Activated T-helper 1 cell treated with Interleukin-2 at 50 U/mL for 16 hours (primary cell): ENCODE data around the gene CREB5.

ENCODE experiments used
- DNase-seq: peaks from one replicate; pipeline ENCODE4 v3.0.0-alpha.2; 2020; ENCODE audit warnings: low read depth

CREB5 gene

DNA sequence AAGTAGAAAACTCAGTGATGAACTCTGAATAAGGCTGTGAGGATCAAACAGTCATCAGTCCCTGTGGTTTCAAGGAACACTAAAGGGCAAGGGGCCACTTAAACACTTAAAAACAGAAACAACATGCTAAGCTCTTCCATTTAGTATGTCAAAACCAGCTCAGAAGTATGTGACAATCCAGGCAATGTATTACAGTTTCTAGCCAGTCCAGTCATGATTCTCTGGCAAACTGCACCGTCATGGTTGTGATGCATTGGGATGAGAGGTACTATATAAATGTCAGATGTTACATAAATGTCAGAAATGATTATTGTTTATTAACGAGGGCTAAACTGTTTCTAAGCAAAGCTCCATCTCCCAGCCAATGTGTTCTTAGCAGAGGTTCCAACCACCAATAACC lies 4.7 kb upstream of the CREB5 start:
- no peak for DNase-seq

DNA sequence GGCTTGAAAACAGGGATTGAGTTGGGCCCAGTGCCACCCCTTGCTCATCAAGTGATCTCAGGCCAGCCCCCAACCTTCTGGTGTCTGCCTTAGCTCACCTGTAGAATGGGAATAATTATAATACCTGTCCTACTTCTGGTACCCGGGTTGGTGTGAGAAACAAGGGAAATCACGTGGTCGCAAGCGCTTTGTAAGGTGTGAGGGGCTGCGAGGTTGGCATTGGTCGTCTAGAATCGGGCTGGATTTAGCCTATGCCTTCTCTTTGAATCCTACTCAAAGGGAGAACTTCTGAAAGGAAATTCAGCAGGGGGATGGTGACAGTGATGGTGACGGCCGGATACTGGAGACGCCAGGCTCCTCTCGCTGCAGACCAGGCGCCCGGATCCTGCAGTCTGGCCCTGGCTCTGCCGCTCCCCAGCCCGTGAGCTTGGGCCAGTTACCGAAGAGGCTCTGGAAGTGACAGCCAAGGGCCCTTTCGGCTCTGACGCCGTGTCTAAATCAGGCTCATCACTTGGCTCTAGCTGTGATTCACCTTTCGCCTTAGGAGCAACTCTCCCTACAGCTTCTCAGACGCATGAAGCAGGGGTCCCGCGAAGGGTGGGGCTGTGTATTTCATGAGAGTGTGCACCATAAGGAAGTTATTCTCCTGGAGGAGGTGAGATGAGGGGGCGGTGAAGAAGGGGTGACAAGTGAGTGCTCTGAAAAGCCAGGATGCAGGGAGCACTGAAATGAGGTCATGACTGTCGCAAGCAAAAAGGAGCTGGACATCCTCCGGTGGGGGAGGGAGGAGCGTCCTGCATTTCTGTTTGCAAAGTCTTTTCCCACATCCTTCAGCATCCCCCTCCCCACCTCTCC lies 4.0 kb upstream of the CREB5 start:
- no peak for DNase-seq

- no peak for DNase-seq
These were observed 3.2 kb upstream of the CREB5 start for GRCh38 chr7:28408960-28409715.

DNA sequence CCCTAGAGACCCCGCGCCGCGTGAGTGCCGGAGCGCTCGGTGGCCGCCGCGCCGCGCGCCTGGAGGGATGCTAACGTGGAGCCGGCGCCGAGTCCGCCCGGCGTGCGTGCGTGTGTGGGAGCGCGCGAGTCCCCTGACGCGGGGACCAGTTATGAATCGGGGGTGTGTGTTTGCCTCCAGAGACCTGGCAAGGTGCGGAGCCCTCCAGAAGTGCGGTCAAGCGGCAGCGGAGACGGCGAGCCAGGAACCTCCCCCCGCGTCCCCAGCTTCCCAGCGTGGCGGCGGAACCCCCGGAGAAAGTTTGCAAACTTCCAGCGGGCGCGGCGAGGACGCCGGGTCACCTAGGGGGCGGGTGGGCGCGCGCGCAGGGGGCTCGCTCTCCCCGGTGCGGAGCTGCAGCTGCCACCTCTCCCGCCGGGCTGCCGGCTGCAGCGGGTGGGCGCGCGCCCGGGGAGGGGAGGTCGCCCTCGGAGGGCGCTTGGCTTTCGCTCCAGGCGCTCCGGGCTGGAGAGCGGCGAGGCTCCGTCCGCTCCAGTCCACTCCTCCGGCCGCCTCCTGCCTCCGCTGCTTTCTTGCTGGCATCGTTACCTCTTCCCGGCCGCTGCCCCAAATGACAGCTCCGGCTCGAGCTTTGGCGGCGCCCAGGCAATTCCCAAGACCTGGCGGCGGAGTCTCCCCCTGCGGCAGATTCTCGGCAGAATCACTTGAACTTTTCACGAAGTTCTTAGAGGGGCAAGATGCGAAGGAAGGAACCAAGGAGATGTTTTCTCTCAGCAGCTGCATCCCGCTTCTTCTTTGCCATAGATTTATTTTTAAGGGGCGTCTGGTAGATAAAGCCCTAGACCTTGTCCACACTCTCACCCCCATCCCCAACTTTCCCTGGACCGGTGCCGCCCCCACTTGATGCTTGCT lies 2.3 kb upstream of the CREB5 start:
- DNase-seq = no peak

GRCh38 chr7:28410628-28411531 lies 1.4 kb upstream of the CREB5 start:
- DNase-seq = no peak

DNA sequence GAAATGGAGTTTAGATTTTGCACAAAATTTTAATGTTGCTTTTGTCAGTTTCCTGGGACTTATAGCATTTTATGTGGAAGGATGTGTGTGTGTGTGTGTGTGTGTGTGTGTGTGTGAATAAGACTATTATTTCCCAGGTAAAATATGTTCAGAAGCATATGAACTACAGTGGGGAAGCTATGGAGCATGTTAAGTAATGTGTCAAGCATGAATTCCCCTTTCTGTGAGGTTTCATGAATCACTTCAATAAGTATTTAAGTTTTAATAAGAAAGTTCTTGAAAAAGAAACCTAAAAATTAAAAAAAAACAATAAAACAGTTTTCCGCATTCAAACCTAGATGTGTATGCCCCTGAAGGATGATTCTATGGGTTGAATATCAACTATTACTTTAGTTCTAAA lies 693 bp downstream of the CREB5 start:
- no peak for DNase-seq

- no peak for DNase-seq
These were observed 2.1 kb downstream of the CREB5 start for GRCh38 chr7:28414453-28414852.

- no peak for DNase-seq
These were observed 5.1 kb downstream of the CREB5 start for GRCh38 chr7:28417321-28417940.

DNA sequence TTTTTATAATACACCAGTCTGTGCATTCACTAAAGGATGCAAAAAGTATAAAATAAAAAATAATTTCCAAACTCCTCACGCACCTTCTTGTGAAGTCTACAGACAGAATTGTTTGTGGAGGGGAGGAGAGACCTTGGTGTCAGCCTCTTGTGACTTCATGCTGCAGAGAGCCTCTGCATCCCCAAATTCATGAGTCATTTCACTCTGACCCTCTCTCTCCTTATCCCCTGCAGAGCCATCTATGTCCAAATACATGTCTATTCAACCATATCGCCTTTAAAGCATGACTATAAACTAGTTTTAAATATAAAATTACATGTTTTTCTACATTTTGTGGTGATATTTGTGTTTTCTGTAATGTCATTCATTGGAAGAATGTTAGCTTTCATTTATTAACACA lies 6.0 kb downstream of the CREB5 start:
- no peak for DNase-seq

DNA sequence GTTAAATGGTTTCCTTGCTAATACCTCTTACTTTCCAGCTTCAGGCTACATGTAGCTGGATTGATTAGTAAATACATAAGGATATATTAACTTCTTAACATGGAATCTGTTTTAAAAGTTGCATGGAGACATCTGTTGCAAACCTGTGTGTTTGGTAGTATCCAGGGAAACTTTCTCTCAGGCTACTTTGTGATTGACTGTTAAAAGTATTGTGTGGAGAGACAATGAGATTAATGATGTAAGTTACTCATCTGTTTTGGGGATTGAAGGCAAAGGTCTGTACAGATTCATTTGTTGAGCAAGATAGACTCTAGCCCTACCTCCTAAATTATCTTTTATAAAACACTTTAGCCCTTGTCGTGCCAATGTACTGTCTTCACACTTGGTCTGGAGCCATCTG lies 6.6 kb downstream of the CREB5 start:
- no peak for DNase-seq

DNA sequence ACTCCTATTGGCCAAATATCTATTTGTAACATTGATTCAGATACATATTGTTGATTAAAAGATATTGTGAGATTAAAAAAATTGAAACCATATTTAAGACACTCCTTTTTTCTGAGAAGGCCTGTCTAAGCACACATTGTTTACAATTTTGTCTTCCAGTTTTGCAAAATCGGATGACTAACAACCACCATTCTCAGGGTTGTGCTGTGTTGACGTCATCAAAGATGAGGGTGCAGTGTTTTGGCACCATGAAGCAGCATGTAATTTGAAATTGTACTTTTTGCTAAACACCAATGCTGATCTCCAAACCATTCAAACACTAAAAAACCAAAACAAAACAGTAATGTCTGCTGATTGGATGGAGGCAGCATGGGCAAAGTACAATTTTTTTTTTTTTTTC lies 7.4 kb downstream of the CREB5 start:
- no peak for DNase-seq

GRCh38 chr7:28423112-28423511 lies 10.8 kb downstream of the CREB5 start:
- DNase-seq = no peak

DNA sequence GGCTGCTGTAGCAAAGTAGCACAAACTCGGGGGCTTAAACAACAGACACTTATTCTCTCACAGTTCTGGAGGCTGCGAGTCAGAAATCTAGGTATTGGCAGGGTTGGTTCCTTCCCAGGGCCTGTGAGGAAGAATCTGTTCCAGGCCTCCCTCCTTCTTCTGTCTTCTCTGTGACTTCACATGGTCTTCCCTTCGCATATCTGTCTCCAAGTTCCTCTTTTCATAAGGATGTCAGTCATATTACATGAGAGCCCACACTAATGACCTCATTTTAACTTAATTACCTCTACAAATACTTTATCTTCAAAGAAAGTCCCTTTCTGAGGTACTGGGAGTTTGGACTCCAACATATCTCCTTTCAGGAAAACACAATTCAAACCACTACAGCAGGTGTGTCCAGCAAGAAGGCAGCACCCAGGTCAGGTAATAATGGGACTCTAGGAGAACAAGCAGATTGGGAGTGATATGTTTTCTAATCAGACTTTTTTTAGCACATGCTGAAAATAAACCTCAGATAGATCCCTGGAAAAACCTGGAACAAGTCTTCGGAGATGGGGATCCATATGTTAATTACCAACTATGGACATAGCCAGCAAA lies 11.7 kb downstream of the CREB5 start:
- no peak for DNase-seq

DNA sequence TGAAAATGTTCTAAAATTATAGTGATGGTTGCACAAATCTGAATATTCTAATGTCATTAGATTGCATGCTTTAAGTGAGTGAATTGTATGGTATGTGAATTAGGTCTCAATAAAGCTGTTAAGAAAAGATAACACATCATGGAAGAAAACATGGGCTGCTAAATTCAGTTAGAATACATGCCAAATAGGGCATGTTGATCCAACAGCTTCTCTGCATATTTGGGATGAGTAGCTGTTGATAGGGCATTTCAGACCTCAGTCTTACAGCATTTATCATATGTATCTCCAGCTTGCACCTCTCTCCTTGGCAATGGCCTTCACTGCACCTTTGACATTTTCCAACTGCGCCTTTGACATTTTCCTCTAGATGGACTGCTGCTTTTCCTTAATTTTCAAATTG lies 13.2 kb downstream of the CREB5 start:
- DNase-seq = no peak

GRCh38 chr7:28427236-28427635 lies 14.9 kb downstream of the CREB5 start:
- no peak for DNase-seq

- DNase-seq = no peak
These were observed 18.3 kb downstream of the CREB5 start for GRCh38 chr7:28430616-28431015.

DNA sequence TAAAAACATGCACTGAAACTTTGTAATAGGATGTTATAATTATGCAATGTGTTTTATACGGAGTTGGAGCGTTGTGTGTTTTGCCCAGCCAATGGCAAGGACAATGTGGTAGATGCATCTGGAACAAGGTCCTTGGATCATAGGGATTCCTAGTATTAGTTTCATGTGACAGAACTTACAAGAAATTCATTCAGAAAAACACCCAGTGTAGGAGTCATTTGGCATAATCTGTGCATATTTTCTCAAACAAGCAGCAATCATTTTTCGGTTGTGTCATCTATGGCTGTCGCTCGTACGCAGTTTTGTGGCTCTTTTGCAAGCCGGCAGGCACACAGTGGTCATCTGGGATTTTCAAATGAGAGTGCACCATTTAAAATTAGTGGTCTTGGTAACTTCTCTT lies 19.8 kb downstream of the CREB5 start:
- no peak for DNase-seq

DNA sequence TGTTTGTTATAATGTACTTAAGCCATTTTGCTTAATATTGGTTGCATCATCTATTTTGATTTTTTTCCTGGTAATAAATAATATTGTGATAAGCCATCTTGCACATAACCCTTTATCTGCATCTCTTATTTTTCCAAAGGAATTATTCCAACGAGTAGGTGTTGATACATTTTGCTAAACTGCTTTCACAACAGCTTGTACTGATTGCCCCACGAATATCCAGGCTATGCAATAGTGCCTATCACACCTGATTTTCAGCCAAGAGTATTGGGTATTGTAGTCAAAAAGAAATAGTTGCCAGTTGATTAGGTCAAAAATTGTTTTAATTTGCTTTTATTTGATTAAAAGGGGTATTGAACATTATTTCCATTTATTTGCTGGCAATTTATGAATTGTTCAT lies 20.7 kb downstream of the CREB5 start:
- DNase-seq = no peak

- no peak for DNase-seq
These were observed 21.4 kb downstream of the CREB5 start for GRCh38 chr7:28433699-28434219.

DNA sequence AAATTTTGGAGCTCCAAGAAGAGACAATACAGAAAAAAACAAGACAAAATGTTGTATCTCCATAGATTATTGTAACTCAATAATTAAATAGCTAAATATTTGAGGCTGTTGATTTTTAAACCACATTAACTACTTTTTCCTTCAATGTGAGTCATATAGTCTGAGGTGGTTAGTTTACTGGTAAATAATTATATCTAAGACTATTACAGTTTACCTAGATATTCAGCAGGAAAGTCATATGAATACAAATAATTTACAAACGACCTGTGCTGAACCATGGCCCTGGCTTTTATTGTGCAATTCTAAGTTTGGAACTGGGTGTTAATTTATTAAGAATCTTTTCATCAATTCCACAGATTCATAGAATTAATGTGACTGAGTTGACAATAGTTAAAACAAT lies 22.2 kb downstream of the CREB5 start:
- no peak for DNase-seq
